PFSK-1 (cell line): ENCODE measurements around the gene SARM1.

ENCODE experiments used
- POLR2AphosphoS5 ChIP-seq: IDR thresholded peaks from 2 replicates; pipeline ENCODE4 v1.6.1; 2012; ENCODE audit warnings: low read depth, mild to moderate bottlenecking, control low read depth, low read length, moderate library complexity
- REST ChIP-seq, 2 experiments: IDR thresholded peaks; 2 replicates each; pipeline versions ENCODE4 v1.6.1 to v1.8.0; 2011 to 2012; ENCODE audit warnings: low read depth in 2 of 2, low read length in 2 of 2, control low read depth in 1 of 2, inconsistent platforms in 1 of 2, mild to moderate bottlenecking in 1 of 2, moderate library complexity in 1 of 2; ENCODE audit not compliant: insufficient read depth in 1 of 2
- TAF1 ChIP-seq: IDR thresholded peaks from 2 replicates; pipeline ENCODE4 v1.6.1; 2012; ENCODE audit warnings: low read length, control low read depth, borderline replicate concordance; ENCODE audit not compliant: insufficient read depth

GRCh38 chr17:28324781-28325180, 46.7 kb upstream of the SARM1 start:
- TF ChIP-seq REST (IDR thresholded peaks at IDR 0.05; ENCODE audit: insufficient read depth in 1 of 2, low read depth in 2 of 2, low read length in 2 of 2), result no peak
- no peak for TF ChIP-seq TAF1
- TF ChIP-seq POLR2AphosphoS5, result no peak
